ENCODE results near the gene CYP8B1.
"Not testable (repeated sequence)": the region's sequence is repeated elsewhere in the genome, so short reads cannot be mapped to it uniquely, and the experiment has no call there.

Gene CYP8B1

DNA sequence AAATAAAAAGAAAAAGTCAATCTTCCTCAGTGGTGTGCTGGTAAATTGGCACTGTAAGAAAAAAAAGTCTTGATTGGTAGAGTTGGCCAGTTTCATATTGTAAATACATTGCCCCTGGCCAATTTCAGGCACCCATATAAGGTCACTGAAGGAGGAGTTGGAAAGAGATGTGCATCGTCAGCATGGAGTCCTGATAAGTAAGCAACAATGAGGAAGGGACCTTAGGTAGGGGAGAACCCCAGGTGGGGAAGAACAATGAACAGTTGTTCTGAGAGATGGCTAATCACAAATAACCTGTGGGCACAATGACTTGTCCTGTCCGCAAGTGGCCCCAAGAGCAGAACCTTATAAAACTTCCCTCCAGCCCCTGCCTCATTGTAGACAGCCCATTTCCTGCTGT is 8.6 kb upstream of the CYP8B1 start:
- DNase-seq: no peak

DNA sequence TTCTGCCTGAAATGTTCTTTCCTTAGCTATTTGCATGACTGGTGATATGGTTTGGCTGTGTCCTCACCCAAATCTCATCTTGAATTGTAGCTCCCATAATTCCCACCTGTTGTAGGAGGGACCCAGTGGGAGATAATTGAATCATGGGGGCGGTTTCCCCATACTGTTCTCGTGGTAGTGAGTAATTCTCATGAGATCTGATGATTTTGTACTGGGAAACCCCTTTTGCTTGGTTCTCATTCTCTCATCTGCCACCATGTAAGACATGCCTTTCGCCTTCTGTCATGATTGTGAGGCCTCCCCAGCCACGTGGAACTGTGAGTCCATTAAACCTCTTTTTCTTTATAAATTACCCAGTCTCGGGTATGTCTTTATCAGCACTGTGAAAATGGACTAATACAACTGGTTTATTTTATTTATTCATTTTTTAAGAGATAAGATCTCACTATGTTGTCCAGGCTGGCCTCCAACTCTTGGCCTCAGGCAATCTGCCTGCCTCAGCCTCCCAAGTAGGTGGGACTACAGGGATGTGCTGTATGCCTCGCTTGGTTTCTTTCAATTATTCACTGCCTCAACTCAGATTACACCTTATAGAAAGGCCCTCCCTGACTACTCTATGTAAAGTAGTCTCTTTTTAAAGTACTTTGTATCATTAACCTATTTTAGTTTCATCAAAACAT is 7.7 kb upstream of the CYP8B1 start:
- not testable (repeated sequence) for DNase-seq

DNA sequence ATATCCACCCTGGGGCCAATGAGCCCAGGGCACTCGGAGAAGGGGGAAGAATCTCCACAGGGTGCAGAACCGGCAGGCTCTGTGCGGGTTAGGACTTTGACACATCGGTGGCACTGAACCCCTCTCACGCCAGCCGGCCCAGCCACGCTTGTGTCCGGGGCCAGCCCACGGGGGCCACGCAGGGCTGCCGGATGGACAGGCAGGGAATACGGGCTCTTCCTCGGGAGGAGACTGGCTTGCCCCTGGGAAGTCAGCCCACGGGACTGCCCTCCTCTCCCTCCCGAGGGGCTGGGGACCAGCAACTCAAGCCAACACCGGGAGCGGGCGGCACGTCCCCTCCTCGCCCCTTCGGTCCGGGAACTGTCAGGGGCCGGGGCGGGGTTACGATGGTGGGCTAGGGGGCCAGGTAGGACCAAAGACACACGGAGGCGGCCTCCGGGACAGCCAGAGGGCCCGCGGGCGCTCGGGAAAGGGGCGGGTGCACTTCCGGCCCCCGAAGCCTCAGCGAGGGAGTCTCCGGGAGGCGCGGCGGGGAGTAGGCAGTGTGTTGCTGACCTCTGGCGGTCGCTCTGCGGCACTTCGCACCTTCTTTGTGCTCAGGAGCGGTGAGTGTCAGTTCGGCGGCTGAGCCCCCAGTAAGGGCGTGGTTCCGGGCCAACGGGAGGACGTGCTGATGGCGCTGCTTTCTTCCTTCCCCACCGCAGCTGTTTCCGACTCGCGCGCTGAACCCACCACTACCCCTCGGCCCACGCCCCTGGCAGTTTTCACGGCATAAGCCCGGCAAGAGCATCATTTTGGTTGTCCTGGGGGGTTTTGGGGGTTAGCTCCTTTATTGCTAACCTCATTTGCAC is 5.1 kb upstream of the CYP8B1 start:
- DNase-seq: peak; percentile 85 to 88

DNA sequence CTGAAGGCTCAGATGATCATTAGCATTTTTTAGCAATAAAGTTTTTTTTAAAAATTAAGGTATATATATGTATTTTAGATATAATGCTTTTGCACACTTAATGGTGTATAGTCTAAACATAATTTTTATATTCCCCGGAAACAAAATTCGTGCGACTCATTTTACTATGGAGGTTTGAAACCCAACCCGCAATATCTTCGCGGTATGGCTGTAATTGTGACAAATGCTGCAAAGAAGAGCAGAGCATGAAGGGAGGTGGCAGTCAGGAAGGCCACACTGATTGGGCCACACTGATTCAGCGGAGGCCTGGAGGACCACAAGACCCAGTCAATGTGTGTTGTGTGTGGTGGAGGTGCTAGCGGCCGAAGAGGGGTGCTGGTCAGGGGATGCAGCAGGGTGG is 4.5 kb upstream of the CYP8B1 start:
- DNase-seq: no peak

DNA sequence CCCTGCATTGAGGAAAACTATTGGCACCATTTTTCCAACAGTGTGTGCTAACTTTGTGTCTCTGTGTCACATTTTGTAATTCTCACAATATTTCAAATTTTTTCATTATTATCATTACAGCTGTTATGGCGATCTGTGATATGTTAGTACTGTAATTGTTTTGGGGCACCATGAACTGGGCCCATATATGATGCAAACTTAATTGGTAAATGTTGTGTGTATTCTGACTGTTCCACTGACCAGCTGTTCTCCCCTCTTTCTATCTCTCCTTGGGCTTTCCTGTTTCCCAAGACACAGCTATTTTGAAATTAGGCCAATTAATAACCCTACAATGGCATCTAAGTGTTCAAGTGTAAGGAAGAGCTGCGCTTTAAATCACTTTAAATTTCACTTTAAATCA is 2.2 kb upstream of the CYP8B1 start:
- no peak for DNase-seq

DNA sequence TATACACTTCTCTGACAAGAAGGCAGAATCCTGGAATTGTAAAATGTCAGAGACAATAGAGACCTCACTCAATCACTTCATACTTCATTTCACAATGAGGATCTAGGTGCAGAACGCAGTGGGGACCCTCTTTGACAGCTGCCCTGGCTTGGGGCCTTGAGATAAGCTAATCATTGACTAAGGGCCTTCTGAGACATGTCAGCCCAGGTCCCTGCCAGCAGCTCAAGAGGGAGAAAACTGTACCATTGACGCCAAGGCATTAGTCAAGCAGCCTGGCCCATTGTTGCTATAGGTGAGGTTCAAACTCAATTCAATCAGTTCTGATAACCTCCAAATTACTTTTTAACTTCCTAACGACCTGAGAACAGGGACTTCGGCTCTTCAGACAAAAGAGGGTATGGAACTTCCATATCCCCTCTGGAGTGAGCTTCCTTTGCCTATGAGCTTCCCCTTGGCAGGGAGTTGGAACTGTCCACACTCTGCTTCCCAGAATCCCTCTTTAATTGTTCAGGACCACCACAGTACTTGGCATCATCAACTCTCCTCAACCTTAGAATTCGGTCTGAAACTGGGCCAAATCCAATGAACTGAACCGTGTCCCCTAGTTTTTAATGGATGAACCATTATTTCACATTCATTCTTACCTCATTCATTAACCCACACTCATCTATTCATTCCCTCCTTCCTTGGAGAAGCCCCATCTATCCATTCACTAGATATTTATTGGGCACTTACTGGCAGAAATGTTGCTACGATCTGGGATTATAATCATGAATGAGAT is 1.5 kb upstream of the CYP8B1 start:
- no peak for DNase-seq

DNA sequence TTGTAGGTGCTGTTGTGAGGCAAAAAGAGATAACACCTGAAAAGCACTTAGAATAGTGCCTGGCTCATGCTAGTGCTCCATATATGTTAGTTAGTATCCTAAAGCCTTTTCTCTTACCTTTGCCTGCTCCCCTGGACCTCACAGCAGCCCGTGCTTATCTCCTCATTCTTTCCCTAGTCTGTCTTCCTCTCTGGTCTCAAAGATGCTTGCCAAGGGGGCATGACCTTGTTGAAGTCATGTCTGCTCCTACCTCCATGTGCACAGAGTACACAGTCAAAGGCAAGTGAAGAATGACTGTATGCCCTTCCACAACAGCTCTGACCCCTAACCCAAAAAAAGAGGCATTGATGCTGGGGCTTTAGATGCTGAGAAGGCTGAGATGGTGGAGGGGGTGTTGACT is 722 bp upstream of the CYP8B1 start:
- DNase-seq: no peak

DNA sequence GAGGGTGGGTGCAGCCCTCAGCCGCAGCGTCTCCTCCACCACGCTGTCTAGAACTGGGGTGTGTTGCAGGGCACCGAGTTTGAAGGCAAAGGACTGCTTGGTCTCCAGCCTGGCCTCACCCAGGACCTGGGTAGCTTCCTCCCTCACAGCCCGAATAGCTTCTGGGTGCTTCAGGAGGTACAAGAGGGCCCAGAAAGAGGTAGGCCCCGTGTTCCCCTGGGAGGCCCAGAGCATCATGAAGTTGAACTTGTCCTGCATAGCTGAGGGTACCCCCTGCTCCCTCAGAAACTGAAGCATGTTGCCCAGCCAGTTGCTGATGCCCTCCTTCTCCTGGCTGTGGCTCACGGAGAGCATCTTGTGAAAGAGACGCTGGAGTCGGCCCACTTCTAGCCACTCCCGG is 930 bp downstream of the CYP8B1 start:
- DNase-seq: no peak

DNA sequence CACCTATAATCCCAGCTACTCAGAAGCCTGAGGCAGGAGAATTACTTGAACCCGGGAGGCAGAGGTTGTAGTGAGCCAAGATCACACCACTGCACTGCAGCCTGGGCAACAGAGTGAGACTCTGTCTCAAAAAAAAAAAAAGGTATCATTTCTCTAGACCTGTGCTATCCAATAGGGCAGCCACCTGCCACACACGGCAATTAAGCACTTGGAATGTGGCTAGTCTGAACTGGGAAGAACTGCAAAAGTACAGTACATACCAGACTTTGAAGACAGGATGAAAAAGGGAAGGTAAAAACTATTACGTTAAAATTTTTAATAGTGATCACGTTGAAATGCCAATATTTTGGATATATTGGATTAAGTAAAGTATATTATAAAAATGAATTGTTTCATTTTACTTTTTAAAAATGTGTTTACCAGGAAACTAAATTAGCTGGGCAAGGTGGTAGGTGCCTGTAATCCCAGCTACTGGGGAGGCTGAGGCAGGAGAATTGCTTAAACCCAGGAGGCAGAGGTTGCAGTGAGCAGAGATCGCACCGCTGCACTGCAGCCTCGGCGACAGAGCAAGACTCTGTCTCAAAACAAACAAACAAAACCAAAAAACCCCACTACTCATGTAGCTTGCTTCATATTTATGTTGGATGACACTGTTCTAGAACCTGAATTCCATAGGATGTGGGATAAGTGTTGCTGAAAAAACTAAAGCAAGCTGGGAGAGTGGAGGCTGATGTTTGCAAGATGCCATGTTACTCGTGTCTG is 2.3 kb downstream of the CYP8B1 start:
- no peak for DNase-seq

DNA sequence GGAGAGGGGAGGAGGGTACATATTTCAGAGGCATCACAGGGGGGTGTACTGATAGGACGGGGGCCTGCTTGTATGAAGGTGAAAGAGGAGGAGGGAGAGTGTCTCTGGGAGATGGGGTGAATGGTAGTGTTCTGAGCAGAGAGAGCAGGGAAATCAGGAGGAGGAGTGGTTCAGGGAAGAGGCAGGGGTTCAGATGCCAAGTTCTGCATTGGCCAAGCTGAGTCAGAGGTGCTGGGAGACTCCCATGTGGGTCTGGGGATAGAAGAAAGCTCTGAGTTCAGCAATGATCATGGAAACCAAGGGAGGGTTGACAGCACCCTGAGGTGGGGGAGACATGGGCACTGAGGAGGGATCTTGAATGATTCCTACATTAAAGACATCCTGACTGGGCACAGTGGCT is 3.0 kb downstream of the CYP8B1 start:
- no peak for DNase-seq

DNA sequence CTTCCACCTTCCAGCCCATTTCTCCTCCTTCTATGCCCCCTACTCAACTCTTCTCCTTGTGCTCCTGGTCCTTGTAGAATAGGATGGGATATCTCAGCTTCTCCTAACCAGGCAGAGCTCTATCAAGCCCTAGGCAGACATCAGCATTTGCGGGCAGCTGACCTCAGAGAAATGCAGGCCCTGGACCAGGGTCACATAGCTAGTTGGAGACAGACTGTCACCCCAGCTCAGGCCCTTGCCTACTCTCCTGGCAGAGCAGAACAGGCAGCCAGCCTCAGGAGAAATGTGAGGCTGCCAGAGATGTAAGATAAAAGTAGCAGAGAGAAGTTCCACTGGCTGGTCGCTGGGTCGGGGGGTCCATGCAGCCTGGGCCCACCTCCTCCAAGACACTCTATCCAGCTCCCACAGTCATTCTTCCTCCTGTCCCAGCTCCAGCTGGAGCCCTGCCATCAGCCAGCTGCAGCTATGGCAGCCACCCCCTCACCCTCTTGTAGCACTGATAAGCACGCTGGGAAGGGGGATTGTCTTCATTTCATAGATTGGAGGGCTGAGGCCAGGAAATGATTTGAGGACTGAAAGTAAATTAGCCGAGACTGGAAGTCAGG is 4.0 kb downstream of the CYP8B1 start:
- no peak for DNase-seq

DNA sequence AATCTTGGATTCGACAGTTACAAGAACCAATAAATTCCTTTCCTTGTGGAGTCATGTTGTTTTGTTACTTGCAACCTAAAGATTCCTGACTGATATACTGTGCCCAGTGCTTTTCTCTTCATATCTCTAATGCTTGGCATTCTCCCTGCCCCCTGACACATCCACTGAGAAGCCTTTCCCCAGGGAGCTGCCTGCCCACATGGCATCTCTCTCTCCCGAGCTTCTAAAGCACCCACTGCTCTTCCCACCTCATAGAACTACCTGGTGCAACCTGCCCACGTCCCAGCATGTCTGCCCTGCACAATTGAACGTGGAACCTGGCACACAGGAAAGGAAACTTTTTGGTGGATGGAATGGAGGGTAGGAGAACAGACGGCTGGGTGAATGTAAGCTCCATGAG is 6.8 kb downstream of the CYP8B1 start:
- no peak for DNase-seq

DNA sequence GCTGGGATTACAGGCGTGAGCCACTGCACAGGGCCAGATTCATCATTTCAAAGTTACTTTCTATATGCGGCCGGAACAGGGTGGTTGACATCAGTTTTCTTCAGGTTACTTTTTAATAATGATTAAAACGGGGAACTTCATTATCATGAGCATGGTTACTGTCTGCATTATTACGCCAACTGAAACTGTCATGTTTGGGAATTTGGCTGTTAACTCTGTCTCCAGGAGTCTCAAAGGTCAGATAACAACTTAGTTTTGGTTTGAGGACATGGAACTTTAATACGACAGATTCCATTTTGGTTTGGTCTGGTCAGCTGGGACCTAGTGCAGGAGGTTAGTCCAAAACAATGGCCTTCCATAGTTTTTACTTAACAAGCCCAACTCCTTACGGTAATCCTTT is 8.5 kb downstream of the CYP8B1 start:
- DNase-seq: no peak

DNA sequence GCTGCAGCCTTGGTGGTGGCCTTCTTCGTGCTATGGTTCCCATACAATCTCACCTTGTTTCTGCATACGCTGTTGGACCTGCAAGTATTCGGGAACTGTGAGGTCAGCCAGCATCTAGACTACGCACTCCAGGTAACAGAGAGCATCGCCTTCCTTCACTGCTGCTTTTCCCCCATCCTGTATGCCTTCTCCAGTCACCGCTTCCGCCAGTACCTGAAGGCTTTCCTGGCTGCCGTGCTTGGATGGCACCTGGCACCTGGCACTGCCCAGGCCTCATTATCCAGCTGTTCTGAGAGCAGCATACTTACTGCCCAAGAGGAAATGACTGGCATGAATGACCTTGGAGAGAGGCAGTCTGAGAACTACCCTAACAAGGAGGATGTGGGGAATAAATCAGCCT is 10.4 kb downstream of the CYP8B1 start:
- DNase-seq: no peak

DNA sequence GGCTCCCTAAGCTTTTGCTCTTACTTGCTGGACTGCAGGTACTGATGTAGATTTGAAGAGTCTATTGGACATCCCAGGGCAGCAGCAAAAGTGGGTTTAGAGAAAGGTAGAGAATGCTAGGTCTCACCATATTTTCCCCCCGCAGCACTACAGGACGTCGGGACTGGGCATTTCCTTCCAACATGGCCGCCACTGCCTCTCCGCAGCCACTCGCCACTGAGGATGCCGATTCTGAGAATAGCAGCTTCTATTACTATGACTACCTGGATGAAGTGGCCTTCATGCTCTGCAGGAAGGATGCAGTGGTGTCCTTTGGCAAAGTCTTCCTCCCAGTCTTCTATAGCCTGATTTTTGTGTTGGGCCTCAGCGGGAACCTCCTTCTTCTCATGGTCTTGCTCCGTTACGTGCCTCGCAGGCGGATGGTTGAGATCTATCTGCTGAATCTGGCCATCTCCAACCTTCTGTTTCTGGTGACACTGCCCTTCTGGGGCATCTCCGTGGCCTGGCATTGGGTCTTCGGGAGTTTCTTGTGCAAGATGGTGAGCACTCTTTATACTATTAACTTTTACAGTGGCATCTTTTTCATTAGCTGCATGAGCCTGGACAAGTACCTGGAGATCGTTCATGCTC is 11.2 kb downstream of the CYP8B1 start:
- no peak for DNase-seq

DNA sequence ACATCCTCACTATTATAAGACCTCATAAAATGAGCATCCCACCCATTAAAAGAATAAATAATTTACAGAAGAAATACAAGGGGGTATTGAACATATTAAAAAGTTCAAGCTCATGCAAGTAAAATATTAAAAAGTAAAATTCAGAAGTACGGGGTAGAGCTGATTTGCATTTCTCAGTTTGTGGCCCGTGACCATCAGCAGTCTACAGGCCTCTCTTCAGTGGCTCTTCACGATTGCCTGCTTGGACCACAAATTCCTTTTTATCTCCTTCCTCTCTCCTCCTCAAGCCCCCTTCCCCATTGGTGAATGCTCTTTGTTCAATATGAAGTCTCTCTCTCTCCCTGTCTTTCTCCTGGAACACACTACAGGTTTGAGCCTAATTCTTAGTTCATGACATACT is 19.1 kb downstream of the CYP8B1 start:
- no peak for DNase-seq

DNA sequence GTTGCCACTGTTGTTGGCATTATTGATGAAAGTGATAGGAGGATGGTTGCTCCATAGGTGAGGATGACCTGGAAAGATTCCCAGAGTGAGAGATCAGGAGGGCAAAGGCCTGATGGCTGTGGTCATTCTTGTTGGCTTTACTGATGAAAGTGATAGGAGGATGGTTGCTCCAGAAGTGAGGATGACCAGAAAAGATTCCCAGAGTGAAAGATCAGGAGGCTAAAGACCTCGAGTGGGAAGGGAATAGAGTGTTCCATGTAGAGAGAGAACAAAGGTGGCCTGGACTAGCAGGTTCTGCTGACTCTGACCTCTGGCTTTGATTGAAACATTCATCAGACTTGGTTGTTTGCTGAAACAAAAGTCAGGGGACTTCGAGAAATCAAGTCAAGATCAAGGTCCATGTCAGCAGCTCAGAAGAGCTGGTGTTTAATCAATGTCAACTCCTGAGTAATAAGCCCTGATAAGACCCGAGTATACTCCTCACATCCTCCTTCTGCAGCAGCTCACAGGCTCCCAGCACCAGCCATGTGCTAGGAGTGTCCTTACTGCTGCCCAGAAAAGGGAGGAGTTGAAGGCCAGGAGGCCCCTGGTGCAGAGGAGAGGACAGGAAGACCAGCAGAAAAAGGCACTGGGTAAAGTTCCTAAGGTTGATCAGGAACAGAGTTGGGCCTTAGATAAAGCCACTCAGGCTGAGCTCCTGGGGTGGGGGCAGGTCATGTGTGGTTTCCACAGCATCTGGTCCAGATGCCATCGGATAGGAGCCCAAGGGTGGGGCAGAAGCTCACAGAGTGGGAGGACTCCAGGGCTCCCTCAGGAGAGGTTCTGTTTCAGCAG is 19.9 kb downstream of the CYP8B1 start:
- DNase-seq: no peak

DNA sequence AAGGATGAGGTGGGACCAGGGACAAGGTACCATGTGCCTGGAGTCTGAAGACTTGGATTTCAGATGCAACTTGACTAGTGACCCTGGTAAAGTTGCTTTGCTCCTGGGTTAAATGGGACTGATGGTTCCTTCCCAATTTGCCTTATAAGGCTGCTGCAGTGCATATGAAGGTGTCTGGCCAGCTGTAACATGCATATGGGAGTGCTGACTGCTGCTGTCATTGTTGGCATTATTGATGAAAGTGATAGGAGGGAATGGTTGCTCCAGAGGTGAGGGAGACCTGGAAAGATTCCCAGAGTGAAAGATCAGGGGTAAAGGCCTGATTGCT is 20.5 kb downstream of the CYP8B1 start:
- no peak for DNase-seq

DNA sequence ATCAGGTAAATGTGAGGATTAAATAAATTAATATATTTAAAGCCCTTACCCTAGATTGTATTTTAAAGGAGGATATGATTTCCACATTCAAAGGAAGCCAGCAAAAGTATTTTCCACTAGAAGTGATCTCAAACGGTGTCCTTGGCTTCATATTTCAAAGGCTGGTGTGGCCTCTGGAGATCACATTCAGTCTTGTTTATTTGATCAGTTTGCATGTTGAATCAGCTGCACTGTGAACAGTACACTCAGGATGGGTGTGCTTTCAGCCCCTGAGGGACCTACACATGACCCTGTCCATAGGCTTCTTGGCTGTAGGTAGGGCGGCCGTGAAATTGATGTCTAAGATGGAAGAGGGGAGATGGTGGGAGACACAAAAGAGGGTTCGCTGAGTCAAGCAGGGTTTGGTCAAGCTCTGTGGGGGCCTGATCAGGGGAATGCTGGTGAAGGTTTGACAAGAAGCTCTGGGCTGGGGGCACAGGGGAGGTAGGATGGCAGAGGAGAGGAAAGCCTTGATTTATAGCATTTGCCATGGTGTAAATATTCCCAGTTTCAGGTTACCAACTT is 21.9 kb downstream of the CYP8B1 start:
- no peak for DNase-seq

DNA sequence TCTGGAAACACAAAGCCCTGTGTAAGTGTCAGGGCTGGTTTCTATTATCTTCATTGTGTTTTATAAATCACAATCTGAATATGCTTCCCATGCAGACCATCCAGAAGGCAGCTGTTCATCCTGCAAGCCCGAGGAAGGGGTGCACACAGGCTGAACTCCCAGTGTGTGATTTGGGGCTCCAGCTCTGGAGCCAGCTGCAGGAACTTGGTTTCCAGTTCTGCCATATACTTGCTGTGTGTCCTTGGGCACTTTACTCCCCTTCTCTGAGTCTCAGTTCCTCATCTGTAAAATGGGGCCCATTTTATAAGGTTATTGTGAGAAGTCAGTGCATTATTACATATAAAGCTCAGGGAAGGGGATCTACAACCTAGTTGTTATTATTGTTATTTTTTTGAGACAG is 22.6 kb downstream of the CYP8B1 start:
- no peak for DNase-seq

DNA sequence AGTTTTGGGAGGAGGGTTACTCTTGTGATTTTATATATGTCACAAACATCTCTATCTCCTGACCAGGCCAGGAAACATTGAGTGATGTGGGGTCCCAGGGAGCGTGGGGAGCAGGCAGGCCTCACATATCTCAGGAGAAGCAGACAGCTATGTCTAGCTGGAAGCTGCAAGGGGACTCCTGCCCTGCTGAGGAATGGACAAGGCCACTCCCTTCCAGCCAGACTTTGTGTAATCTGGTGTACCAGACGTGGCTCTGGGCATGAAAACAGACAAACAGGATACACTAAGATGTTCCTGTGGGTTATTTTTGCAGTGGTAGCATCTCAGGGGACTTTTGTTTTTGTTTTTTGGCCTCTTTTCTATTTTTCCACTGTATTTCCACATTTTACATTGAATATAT is 23.2 kb downstream of the CYP8B1 start:
- no peak for DNase-seq

Measured in AML-193 (cell line).